H1 (cell line): ENCODE results near the gene RAMP1. TPM values are rescaled to one million over a fixed set of nuclear protein-coding genes. Genes with fewer than 3 reads are reported as not detected.

Experiments used
- CTCF ChIA-PET: fragments of 300-600 bp; sonication (Branson Sonifier 250); formaldehyde crosslinking; loops from one replicate; lab custom pipeline; 2021; ENCODE audit not compliant: partially characterized antibody; lab: Charles Lee
- POLR2A ChIA-PET: fragments of 300-600 bp; sonication (Branson Sonifier 250); formaldehyde crosslinking; loops from one replicate; lab custom pipeline; 2021; ENCODE audit warnings: inconsistent platforms; ENCODE audit not compliant: partially characterized antibody; lab: Charles Lee
- DNase-seq, 2 experiments: peaks; one replicate each; pipeline versions ENCODE4 v3.0.0 to v3.0.0-alpha.2; 2010 to 2022; ENCODE audit warnings: low spot score in 2 of 2, low read depth in 1 of 2, mixed read lengths in 1 of 2
- FAIRE-seq: peaks from 2 replicates; lab custom pipeline; 2011; peaks lifted over from hg19 to GRCh38; lab: Jason Lieb, UNC
- H2AFZ ChIP-seq: 2 replicates; pipeline ENCODE4 v1.8.1; 2012; ENCODE audit warnings: low read length, inconsistent platforms
- H2AK5ac ChIP-seq: 2 replicates; pipeline ENCODE4 v1.6.1; 2013; ENCODE audit warnings: low read depth, low read length
- H2BK120ac ChIP-seq: replicated peaks from 2 replicates; pipeline ENCODE3; 2013; ENCODE audit warnings: low read depth, low read length, inconsistent platforms
- H2BK12ac ChIP-seq: 2 replicates; pipeline ENCODE4 v1.6.1; 2013; ENCODE audit warnings: low read depth, low read length
- H2BK15ac ChIP-seq: 2 replicates; pipeline ENCODE4 v1.6.1; 2013; ENCODE audit warnings: low read length
- H2BK20ac ChIP-seq: 2 replicates; pipeline ENCODE4 v1.6.1; 2013; ENCODE audit warnings: low read length
- H2BK5ac ChIP-seq: 2 replicates; pipeline ENCODE4 v1.6.1; 2013; ENCODE audit warnings: low read depth, low read length
- H3K14ac ChIP-seq: 2 replicates; pipeline ENCODE4 v1.6.1; 2013; ENCODE audit warnings: inconsistent platforms; ENCODE audit not compliant: insufficient read length
- H3K18ac ChIP-seq: 2 replicates; pipeline ENCODE4 v1.6.1; 2013; ENCODE audit warnings: low read length; ENCODE audit errors: extremely low read depth
- H3K23ac ChIP-seq: 2 replicates; pipeline ENCODE4 v1.6.1; 2013; ENCODE audit warnings: inconsistent platforms; ENCODE audit not compliant: insufficient read length
- H3K23me2 ChIP-seq: 2 replicates; pipeline ENCODE4 v1.6.1; 2013; ENCODE audit warnings: low read depth, low read length
- H3K27ac ChIP-seq: 2 replicates; pipeline ENCODE4 v1.6.1; 2011; ENCODE audit warnings: low read depth, low read length, inconsistent platforms
- H3K27me3 ChIP-seq, 4 experiments: replicated peaks in 1 of 4; 1 replicate in 1 of 4; 2 replicates in 3 of 4; pipeline versions ENCODE4 v1.6.1 to v1.8.1; 2011 to 2013; ENCODE audit warnings: low read length in 3 of 4, mild to moderate bottlenecking in 3 of 4, inconsistent platforms in 2 of 4, mixed read lengths in 2 of 4, moderate library complexity in 1 of 4; ENCODE audit not compliant: control insufficient read depth in 3 of 4, insufficient read depth in 3 of 4; ENCODE audit errors: extremely low read depth in 1 of 4
- H3K36me3 ChIP-seq, 4 experiments: 2 replicates each; pipeline versions ENCODE4 v1.6.1 to v1.8.1; 2011 to 2013; ENCODE audit warnings: mild to moderate bottlenecking in 4 of 4, low read length in 3 of 4, moderate library complexity in 2 of 4, control low read depth in 1 of 4, inconsistent platforms in 1 of 4; ENCODE audit not compliant: insufficient read depth in 4 of 4, control insufficient read depth in 2 of 4
- H3K4ac ChIP-seq: replicated peaks from 2 replicates; pipeline ENCODE3; 2013; ENCODE audit warnings: low read length, low read depth, mixed read lengths, inconsistent platforms; ENCODE audit not compliant: insufficient read length
- H3K4me1 ChIP-seq, 4 experiments: replicated peaks in 1 of 4; 1 replicate in 1 of 4; 2 replicates in 3 of 4; pipeline versions ENCODE4 v1.6.1 to v1.8.1; 2011 to 2013; ENCODE audit warnings: low read length in 3 of 4, inconsistent platforms in 2 of 4, mixed read lengths in 1 of 4; ENCODE audit not compliant: insufficient read depth in 4 of 4, control insufficient read depth in 3 of 4
- H3K4me2 ChIP-seq, 2 experiments: 2 replicates each; pipeline versions ENCODE4 v1.6.1 to v1.8.1; 2011 to 2013; ENCODE audit warnings: low read depth in 2 of 2, low read length in 2 of 2, control low read depth in 1 of 2, inconsistent platforms in 1 of 2, mild to moderate bottlenecking in 1 of 2; ENCODE audit not compliant: insufficient read depth in 1 of 2
- H3K4me3 ChIP-seq, 4 experiments: fragments of 200-600, 300-600 bp in 1 of 4; sonication (generic), shearing (Covaris generic), sonication (Bioruptor Twin) in 1 of 4; 2 replicates each; pipeline versions ENCODE4 v1.5.1 to v1.8.1; 2011 to 2016; ENCODE audit warnings: low read length in 4 of 4, low read depth in 3 of 4, control low read depth in 2 of 4, inconsistent platforms in 2 of 4, mild to moderate bottlenecking in 2 of 4, mixed read lengths in 1 of 4, moderate library complexity in 1 of 4; ENCODE audit not compliant: insufficient read depth in 2 of 4; ENCODE audit errors: extremely low read depth in 1 of 4
- H3K56ac ChIP-seq: replicated peaks from 2 replicates; pipeline ENCODE3; 2013; ENCODE audit warnings: low read depth, mild to moderate bottlenecking, mixed read lengths, low read length, inconsistent platforms; ENCODE audit not compliant: insufficient read length
- H3K79me1 ChIP-seq: 2 replicates; pipeline ENCODE4 v1.6.1; 2013; ENCODE audit warnings: low read depth, low read length, control low read depth
- H3K79me2 ChIP-seq, 2 experiments: 2 replicates each; pipeline versions ENCODE4 v1.6.1 to v1.8.1; 2012 to 2013; ENCODE audit warnings: low read length in 2 of 2, mild to moderate bottlenecking in 2 of 2, inconsistent platforms in 1 of 2; ENCODE audit not compliant: insufficient read depth in 2 of 2, control insufficient read depth in 1 of 2
- H3K9ac ChIP-seq, 4 experiments: replicated peaks in 1 of 4; 1 replicate in 1 of 4; 2 replicates in 3 of 4; pipeline versions ENCODE4 v1.6.1 to v1.8.1; 2011 to 2013; ENCODE audit warnings: low read depth in 3 of 4, low read length in 3 of 4, control low read depth in 2 of 4, mild to moderate bottlenecking in 2 of 4, moderate library complexity in 2 of 4, inconsistent platforms in 1 of 4; ENCODE audit errors: extremely low read depth in 1 of 4
- H3K9me3 ChIP-seq, 2 experiments: 2 replicates each; pipeline versions ENCODE4 v1.6.1 to v1.8.1; 2012 to 2013; ENCODE audit warnings: mild to moderate bottlenecking in 2 of 2, moderate library complexity in 2 of 2, control low read depth in 1 of 2, inconsistent platforms in 1 of 2, low read depth in 1 of 2, low read length in 1 of 2, mixed read lengths in 1 of 2; ENCODE audit not compliant: insufficient read depth in 2 of 2
- H4K20me1 ChIP-seq, 2 experiments: replicated peaks in 1 of 2; 2 replicates each; pipeline versions ENCODE3 to v1.8.1; 2011 to 2013; ENCODE audit warnings: inconsistent platforms in 2 of 2, low read length in 2 of 2, mild to moderate bottlenecking in 1 of 2; ENCODE audit not compliant: insufficient read depth in 2 of 2, control insufficient read depth in 1 of 2
- H4K5ac ChIP-seq: 2 replicates; pipeline ENCODE4 v1.6.1; 2013; ENCODE audit warnings: low read length, low read depth, mixed read lengths, inconsistent platforms; ENCODE audit not compliant: insufficient read length
- H4K8ac ChIP-seq: 2 replicates; pipeline ENCODE4 v1.8.0; 2013; ENCODE audit warnings: mild to moderate bottlenecking, moderate library complexity, low read length, inconsistent platforms; ENCODE audit not compliant: insufficient read depth; ENCODE audit errors: extremely low read depth
- H4K91ac ChIP-seq: replicated peaks from 2 replicates; pipeline ENCODE3; 2013; ENCODE audit warnings: low read length, mixed read lengths, inconsistent platforms; ENCODE audit not compliant: insufficient read length
- CHD2 ChIP-seq: IDR thresholded peaks from 2 replicates; pipeline ENCODE4 v1.6.1; 2012; ENCODE audit warnings: low read length, improper control_type of control experiment
- FOSL1 ChIP-seq: IDR thresholded peaks from 2 replicates; pipeline ENCODE4 v1.6.1; 2011; ENCODE audit warnings: mild to moderate bottlenecking, low read depth, low read length, moderate library complexity; ENCODE audit not compliant: insufficient read depth
- GABPA ChIP-seq: IDR thresholded peaks from 2 replicates; pipeline ENCODE4 v1.6.1; 2011; ENCODE audit warnings: mild to moderate bottlenecking, low read length, moderate library complexity, borderline replicate concordance; ENCODE audit not compliant: insufficient read depth
- RBBP5 ChIP-seq: IDR thresholded peaks from 2 replicates; pipeline ENCODE4 v1.7.1; 2012; ENCODE audit warnings: low read depth, mild to moderate bottlenecking, inconsistent platforms, low read length, moderate library complexity, borderline replicate concordance
- YY1 ChIP-seq: IDR thresholded peaks from 2 replicates; pipeline ENCODE4 v1.6.1; 2011; ENCODE audit warnings: low read depth, mild to moderate bottlenecking, low read length
- WGBS, 2 experiments: shearing (Covaris generic) in 1 of 2; methylation state at CpG; one replicate each; pipeline versions ENCODE4 v1.1.6 to v1.1.7; 2013 to 2015; ENCODE audit warnings: low lambda C conversion rate in 2 of 2, mixed read lengths in 2 of 2, inconsistent platforms in 1 of 2, low coverage in 1 of 2, missing lambda C conversion rate in 1 of 2; ENCODE audit not compliant: insufficient replicate concordance in 2 of 2, insufficient coverage in 1 of 2, insufficient read length in 1 of 2; ENCODE audit errors: extremely low coverage in 1 of 2, missing lambda C conversion rate in 1 of 2; 5-methylcytosine and 5-hydroxymethylcytosine counted together
- polyA plus RNA-seq, 7 experiments: library from polyadenylated mRNA; depleted of rRNA in 3 of 7; stranded (reverse) in 5 of 7; unstranded in 2 of 7; fragments of >200 nt in 5 of 7; fragments of 200-250 nt in 2 of 7; gene quantifications; 1 replicate in 5 of 7; 2 replicates in 1 of 7; 4 replicates in 1 of 7; pipeline versions ENCODE4 v1.2.1 to v1.2.3, GENCODE V29; 2011 to 2013; ENCODE audit warnings: missing spikeins in 2 of 7, mixed read lengths in 2 of 7
- total RNA-seq: library from RNA; stranded (reverse); fragmentation: NEBNext Ultra II Directional; extraction: Animal tissue kit (Norgen Biotek cat#: 25700); gene quantifications from 2 replicates; pipeline ENCODE4 v1.2.1, GENCODE V29; 2021
- TF ChIP-seq, protein P1 (sequence below): IDR thresholded peaks from 2 replicates; pipeline ENCODE4 v1.6.1; 2011; ENCODE audit warnings: low read length, improper control_type of control experiment
- TF ChIP-seq, protein P2 (sequence below), 3 experiments: IDR thresholded peaks; 1 replicate in 2 of 3; 2 replicates in 1 of 3; pipeline versions ENCODE4 v1.5.1 to v1.6.1; 2011; ENCODE audit warnings: low read length in 3 of 3, mild to moderate bottlenecking in 3 of 3, inconsistent platforms in 2 of 3, low read depth in 1 of 3, moderate library complexity in 1 of 3; ENCODE audit not compliant: insufficient read depth in 1 of 3; ENCODE audit errors: control extremely low read depth in 1 of 3

Gene RAMP1
- total and polyA plus RNA-seq, 2 of the 8 experiments (the other 6 are each of a cell fraction or from before 2014, with no cell fraction given), result 0.65 to 4.3 TPM

DNA sequence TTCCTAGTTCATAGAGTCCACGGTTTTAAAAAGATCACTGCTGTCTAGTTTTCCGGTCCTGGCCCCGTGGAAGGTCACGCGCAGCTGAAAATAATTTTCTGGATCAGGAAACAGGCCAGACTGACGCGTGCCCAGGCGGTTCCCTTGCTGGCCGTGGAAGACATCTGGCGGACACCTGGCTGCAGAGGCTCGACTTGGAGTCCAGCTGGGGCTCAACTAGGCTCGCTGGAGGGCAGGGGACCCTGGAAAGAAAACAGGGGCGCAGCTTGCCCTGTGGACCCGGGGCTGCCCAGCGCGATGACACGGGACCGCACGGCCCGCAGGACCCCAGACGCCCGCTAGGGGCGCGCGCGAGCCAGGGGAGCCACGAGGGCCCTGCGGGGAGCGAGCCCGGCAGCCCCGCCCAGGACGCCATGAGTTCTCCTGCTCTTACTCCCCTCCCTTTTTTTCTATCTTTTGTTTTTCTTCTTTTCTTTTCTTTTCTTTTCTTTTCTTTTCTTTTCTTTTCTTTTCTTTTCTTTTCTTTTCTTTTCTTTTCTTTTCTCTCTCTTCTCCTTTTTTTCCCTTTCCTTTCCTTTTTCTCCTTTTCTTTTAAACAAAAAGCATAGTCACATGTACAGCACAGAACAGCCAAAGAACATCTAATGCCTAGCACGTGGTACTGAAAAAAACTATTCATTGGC lies 64.2 kb downstream of the RAMP1 start:
- no peak overlapping the region for H2BK20ac ChIP-seq
- POLR2A ChIA-PET, result interaction anchor here (0.8 to 1.7 kb wide), 3 partner anchors 38 to 185 kb away, joined by 3 read pairs; no protein-coding TSS in a partner anchor
- no peak overlapping the region for H4K91ac ChIP-seq
- no peak overlapping the region for H3K23ac ChIP-seq
- peak overlapping the region in 1 of 2 experiments; percentile 44; a peak in 2 of 4 replicates for H3K4me2 ChIP-seq
- peak overlapping the region in 1 of 4 experiments; percentile 34; a peak in 1 of 8 replicates for H3K4me3 ChIP-seq
- no peak overlapping the region for H3K4ac ChIP-seq
- no peaks in the 10 kb centered on the region for H3K79me1 ChIP-seq
- H3K9ac ChIP-seq, result no peak overlapping the region
- no peak overlapping the region for H3K14ac ChIP-seq
- H4K8ac ChIP-seq, result no peak overlapping the region
- H4K5ac ChIP-seq, result no peak overlapping the region
- H3K23me2 ChIP-seq, result no peaks in the 10 kb centered on the region
- H4K20me1 ChIP-seq, result peaks cover 0 to 3% of the 10 kb centered on the region in 2 experiments
- H3K18ac ChIP-seq, result no peak overlapping the region
- FAIRE-seq, result no peak
- H2AFZ ChIP-seq, result 0 out of 2 replicates have a peak overlapping the region, but pooled peaks have one; percentile 81
- H3K27me3 ChIP-seq, result no peaks in the 10 kb centered on the region; a peak in 2 of 7 replicates
- no peak overlapping the region for H2BK15ac ChIP-seq
- 32% methylated on average over 33 of the region's 33 CpGs; no CpG with 5 or more reads in 1 of the 2 experiments for WGBS, 2 experiments
- H3K9me3 ChIP-seq, result no peaks in the 10 kb centered on the region
- no peaks in the 10 kb centered on the region for H3K79me2 ChIP-seq
- DNase-seq, result peak; percentile 19 to 98
- CTCF ChIA-PET, result interaction anchor here (0.6 to 2.8 kb wide), 37 partner anchors 10 to 410 kb away, joined by 3 to 12 read pairs (median 4); no protein-coding TSS in a partner anchor
- H2BK5ac ChIP-seq, result no peak overlapping the region
- H2AK5ac ChIP-seq, result no peak overlapping the region
- H3K4me1 ChIP-seq, result peaks cover 0 to 6% (median 4%) of the 10 kb centered on the region in 4 experiments; a peak in 5 of 7 replicates
- H3K56ac ChIP-seq, result no peak overlapping the region
- no peak overlapping the region for H3K27ac ChIP-seq
- H3K36me3 ChIP-seq, result no peaks in the 10 kb centered on the region
- H2BK120ac ChIP-seq, result no peak overlapping the region
- H2BK12ac ChIP-seq, result no peak overlapping the region
- TF ChIP-seq, protein P1, sequence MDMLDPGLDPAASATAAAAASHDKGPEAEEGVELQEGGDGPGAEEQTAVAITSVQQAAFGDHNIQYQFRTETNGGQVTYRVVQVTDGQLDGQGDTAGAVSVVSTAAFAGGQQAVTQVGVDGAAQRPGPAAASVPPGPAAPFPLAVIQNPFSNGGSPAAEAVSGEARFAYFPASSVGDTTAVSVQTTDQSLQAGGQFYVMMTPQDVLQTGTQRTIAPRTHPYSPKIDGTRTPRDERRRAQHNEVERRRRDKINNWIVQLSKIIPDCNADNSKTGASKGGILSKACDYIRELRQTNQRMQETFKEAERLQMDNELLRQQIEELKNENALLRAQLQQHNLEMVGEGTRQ, result no peak
- peak; percentile 56; the same call in 1 of the 2 replicates for TF ChIP-seq GABPA
- no peak for TF ChIP-seq RBBP5
- TF ChIP-seq FOSL1, result no peak
- peak; percentile 85 for TF ChIP-seq YY1
- TF ChIP-seq, protein P2, sequence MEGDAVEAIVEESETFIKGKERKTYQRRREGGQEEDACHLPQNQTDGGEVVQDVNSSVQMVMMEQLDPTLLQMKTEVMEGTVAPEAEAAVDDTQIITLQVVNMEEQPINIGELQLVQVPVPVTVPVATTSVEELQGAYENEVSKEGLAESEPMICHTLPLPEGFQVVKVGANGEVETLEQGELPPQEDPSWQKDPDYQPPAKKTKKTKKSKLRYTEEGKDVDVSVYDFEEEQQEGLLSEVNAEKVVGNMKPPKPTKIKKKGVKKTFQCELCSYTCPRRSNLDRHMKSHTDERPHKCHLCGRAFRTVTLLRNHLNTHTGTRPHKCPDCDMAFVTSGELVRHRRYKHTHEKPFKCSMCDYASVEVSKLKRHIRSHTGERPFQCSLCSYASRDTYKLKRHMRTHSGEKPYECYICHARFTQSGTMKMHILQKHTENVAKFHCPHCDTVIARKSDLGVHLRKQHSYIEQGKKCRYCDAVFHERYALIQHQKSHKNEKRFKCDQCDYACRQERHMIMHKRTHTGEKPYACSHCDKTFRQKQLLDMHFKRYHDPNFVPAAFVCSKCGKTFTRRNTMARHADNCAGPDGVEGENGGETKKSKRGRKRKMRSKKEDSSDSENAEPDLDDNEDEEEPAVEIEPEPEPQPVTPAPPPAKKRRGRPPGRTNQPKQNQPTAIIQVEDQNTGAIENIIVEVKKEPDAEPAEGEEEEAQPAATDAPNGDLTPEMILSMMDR (IDR thresholded peaks at IDR 0.05; ENCODE audit: control extremely low read depth in 1 of 3, insufficient read depth in 1 of 3, low read depth in 1 of 3, low read length in 3 of 3), result peak; percentile 85 to 90 (median 90)
- no peak for TF ChIP-seq CHD2
